ENCODE measurements around the gene SYT1.

GRCh38 chr12:78964521-78964920 lies 99.9 kb downstream of the SYT1 start:
- TF ChIP-seq POLR2AphosphoS5 (IDR thresholded peaks at IDR 0.05; ENCODE audit: low read depth, low read length) (no peak), POLR2A (IDR thresholded peaks at IDR 0.05; ENCODE audit: low read depth, low read length) (no peak)

Measured in GM12892 (cell line).